ENCODE results near the gene TYMS. TPM values are rescaled to one million over a fixed set of nuclear protein-coding genes. Genes with fewer than 3 reads are reported as not detected.
A peak's percentile ranks its signal among the peaks of the same experiment; 100 is the strongest.

The TYMS gene
- total and polyA plus RNA-seq, 2 donors (not counting 3 experiments of a cell fraction or from before 2014, with no cell fraction given) = 136 to 200 TPM

DNA sequence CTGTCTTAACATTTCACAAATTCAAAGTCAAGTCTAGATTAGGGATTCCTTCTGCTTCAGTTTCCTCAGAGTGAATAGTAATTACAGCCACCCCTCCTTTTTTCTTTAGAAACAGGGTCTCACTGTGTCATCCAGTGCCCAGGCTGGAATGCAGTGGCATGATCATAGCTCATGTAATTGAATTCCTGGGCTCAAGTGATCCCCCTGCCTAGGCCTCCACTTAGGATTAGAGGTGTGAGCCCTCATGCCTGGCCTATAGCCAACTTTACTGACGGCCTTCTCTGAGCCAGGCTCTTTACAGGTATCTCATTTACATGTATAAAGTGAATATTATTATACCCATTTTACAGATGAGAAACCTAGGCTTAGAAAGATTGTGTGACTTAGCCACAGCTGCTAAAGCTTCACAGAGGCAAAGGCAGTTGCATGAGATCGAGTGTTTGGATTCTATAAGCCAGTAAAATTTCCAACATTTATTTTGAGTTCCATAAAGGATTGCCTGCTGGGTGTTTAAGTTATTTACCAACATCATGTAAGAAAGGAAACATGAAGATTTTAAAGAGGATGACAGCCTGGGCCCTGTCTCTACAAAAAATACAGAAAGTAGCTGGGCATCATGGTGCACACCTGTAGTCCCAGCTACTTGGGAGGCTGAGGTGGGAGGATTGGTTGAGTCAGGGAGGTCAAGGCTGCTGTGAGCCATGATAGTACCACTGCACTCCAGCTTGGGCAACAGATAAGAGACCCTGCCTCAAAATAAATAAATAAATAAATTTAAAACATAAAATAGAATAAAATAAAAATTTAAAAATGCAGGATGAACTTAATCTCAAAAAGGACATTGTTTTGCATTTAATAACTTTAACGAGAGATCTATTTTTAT, 53.2 kb downstream of the TYMS start:
- TF ChIP-seq JUN (IDR thresholded peaks at IDR 0.05; ENCODE audit: borderline replicate concordance, insufficient read depth, insufficient read length, low read depth) = no peak
- TF ChIP-seq GATA2 (IDR thresholded peaks at IDR 0.05; ENCODE audit: insufficient read depth, insufficient read length, low read depth, low read length) = no peak
- no peak for TF ChIP-seq POLR2A (IDR thresholded peaks at IDR 0.05; ENCODE audit: low read depth, low read length)
- TF ChIP-seq FOS (IDR thresholded peaks at IDR 0.05; ENCODE audit: borderline replicate concordance, insufficient read depth, low read length) = no peak
- TF ChIP-seq POLR2AphosphoS5 (IDR thresholded peaks at IDR 0.05; ENCODE audit: insufficient read depth, low read depth, low read length) = no peak
- TF ChIP-seq EZH2 (IDR thresholded peaks at IDR 0.05; ENCODE audit: borderline replicate concordance, low read depth, low read length, severe bottlenecking) = no peak
- TF ChIP-seq, protein P1, sequence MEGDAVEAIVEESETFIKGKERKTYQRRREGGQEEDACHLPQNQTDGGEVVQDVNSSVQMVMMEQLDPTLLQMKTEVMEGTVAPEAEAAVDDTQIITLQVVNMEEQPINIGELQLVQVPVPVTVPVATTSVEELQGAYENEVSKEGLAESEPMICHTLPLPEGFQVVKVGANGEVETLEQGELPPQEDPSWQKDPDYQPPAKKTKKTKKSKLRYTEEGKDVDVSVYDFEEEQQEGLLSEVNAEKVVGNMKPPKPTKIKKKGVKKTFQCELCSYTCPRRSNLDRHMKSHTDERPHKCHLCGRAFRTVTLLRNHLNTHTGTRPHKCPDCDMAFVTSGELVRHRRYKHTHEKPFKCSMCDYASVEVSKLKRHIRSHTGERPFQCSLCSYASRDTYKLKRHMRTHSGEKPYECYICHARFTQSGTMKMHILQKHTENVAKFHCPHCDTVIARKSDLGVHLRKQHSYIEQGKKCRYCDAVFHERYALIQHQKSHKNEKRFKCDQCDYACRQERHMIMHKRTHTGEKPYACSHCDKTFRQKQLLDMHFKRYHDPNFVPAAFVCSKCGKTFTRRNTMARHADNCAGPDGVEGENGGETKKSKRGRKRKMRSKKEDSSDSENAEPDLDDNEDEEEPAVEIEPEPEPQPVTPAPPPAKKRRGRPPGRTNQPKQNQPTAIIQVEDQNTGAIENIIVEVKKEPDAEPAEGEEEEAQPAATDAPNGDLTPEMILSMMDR (IDR thresholded peaks at IDR 0.05; ENCODE audit: extremely low read depth in 1 of 2, insufficient read depth in 1 of 2, low read depth in 1 of 2, low read length in 2 of 2) = no peak
- TF ChIP-seq MYC (IDR thresholded peaks at IDR 0.05; ENCODE audit: low read depth, low read length) = no peak
- TF ChIP-seq, protein P2, sequence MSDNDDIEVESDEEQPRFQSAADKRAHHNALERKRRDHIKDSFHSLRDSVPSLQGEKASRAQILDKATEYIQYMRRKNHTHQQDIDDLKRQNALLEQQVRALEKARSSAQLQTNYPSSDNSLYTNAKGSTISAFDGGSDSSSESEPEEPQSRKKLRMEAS (IDR thresholded peaks at IDR 0.05; ENCODE audit: insufficient read depth, insufficient read length) = no peak
- Histone ChIP-seq H3K27me3 (ENCODE audit: control insufficient read depth in 2 of 2, insufficient read depth in 2 of 2, low read length in 2 of 2) (no peaks in the 10 kb centered on the region), H3K9me1 (replicated peaks; ENCODE audit: control insufficient read depth, extremely low read depth, insufficient read depth, low read length) (no peaks in the 10 kb centered on the region), H3K36me3 (ENCODE audit: control insufficient read depth in 2 of 2, extremely low read depth in 1 of 2, insufficient read depth in 2 of 2, low read length in 2 of 2) (peaks cover 0 to 3% of the 10 kb centered on the region in 2 experiments), H3K4me2 (ENCODE audit: insufficient read depth, low read length) (peak overlapping the region; percentile 79), H3K9ac (replicated peaks; ENCODE audit: extremely low read depth, insufficient read depth, low read length) (no peak overlapping the region), H2AFZ (ENCODE audit: low read depth, low read length) (no peak overlapping the region), H3K4me3 (replicated peaks in 1 of 3; ENCODE audit: insufficient read depth in 1 of 3, low read depth in 1 of 3, low read length in 3 of 3) (peak overlapping the region in 1 of 3 experiments; percentile 84), H3K4me1 (ENCODE audit: control insufficient read depth, extremely low read depth, insufficient read depth, low read length) (peaks cover 5% of the 10 kb centered on the region), H3K79me2 (ENCODE audit: control insufficient read depth, insufficient read depth, low read length) (peaks cover 44% of the 10 kb centered on the region), H3K27ac (ENCODE audit: insufficient read depth, low read depth, low read length) (no peak overlapping the region), H4K20me1 (replicated peaks; ENCODE audit: control insufficient read depth, extremely low read depth, insufficient read depth, low read length) (no peaks in the 10 kb centered on the region), H3K9me3 (replicated peaks; ENCODE audit: control insufficient read depth, insufficient read depth, low read length) (no peaks in the 10 kb centered on the region)
- CTCF ChIA-PET = interaction anchor here (1.1 to 1.9 kb wide), 2 partner anchors 120 to 129 kb away, joined by 3 to 10 read pairs; no protein-coding TSS in a partner anchor
- POLR2A ChIA-PET = no interaction called here
- no TSS peak for BruUV-seq (replicated peaks)
- dilution Hi-C loops (cut with MboI; ENCODE audit: extremely low pct_ligation_motif_present, low sequenced_read_pairs) (no loop called here), intact Hi-C loops (cut with micrococcal nuclease) (loop anchor here (1.0 kb wide), 1 partner anchor 86 kb away; no protein-coding TSS in a partner anchor)
- no peak for FAIRE-seq
- DNase-seq (ENCODE audit: low read depth, low spot score) = no peak
